RWPE1 (cell line): ENCODE measurements around the gene NAB2.
"Not testable (repeated sequence)": the region's sequence is repeated elsewhere in the genome, so short reads cannot be mapped to it uniquely, and the experiment has no call there.

ENCODE experiments used
- CTCF ChIA-PET: fragments of 350-600 bp; sonication (Branson Sonifier 250); formaldehyde crosslinking; extraction: SDS; loops from one replicate; lab custom pipeline; 2021; lab: Yijun Ruan, JAX
- POLR2A ChIA-PET: fragments of 400-600 bp; formaldehyde crosslinking; extraction: SDS; loops from one replicate; lab custom pipeline; 2020; ENCODE audit warnings: antibody characterized with exemption; ENCODE audit not compliant: low non-redundant PET; lab: Yijun Ruan, JAX
- DNase-seq: peaks from one replicate; pipeline ENCODE4 v3.0.0; 2012; ENCODE audit warnings: low spot score
- H3K27ac ChIP-seq: fragments of 450-650 bp; 2 replicates; pipeline ENCODE4 v1.5.1; 2017
- TF ChIP-seq, protein P1 (sequence below): fragments of 450-650 bp; conservative IDR thresholded peaks from 2 replicates; pipeline ENCODE4 v1.5.1; 2017; ENCODE audit warnings: low read depth, mild to moderate bottlenecking

NAB2 gene

DNA sequence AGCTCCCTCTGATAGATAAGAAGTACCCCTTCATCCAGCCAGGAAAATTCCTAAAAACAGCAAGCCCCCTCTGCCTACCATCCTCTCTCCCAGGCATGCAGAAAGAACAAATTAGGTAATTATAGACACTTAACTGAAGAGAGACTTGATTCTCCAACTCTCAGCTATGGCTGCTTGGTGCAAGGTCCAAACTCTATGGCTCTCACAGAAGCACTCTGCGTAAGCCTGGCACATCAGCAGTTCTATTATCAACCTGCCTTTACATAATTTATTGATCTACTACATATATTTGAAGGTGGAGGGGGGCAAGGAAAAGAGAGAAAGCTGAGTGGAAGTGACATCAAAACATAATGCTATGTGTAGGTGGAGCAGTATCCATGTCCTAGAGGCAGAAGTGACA lies 37.9 kb upstream of the NAB2 start:
- POLR2A ChIA-PET = no interaction called here
- TF ChIP-seq, protein P1, sequence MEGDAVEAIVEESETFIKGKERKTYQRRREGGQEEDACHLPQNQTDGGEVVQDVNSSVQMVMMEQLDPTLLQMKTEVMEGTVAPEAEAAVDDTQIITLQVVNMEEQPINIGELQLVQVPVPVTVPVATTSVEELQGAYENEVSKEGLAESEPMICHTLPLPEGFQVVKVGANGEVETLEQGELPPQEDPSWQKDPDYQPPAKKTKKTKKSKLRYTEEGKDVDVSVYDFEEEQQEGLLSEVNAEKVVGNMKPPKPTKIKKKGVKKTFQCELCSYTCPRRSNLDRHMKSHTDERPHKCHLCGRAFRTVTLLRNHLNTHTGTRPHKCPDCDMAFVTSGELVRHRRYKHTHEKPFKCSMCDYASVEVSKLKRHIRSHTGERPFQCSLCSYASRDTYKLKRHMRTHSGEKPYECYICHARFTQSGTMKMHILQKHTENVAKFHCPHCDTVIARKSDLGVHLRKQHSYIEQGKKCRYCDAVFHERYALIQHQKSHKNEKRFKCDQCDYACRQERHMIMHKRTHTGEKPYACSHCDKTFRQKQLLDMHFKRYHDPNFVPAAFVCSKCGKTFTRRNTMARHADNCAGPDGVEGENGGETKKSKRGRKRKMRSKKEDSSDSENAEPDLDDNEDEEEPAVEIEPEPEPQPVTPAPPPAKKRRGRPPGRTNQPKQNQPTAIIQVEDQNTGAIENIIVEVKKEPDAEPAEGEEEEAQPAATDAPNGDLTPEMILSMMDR = no peak

GRCh38 chr12:57053146-57053545 lies 35.8 kb upstream of the NAB2 start:
- DNase-seq, POLR2A ChIA-PET, H3K27ac ChIP-seq, CTCF ChIA-PET: not testable (repeated sequence)

More for the DNA sequence above, 37.9 kb upstream of the NAB2 start:
- no peak overlapping the region for H3K27ac ChIP-seq
- DNase-seq = no peak
- CTCF ChIA-PET = interaction anchor here (0.6 to 1.1 kb wide), 5 partner anchors 14 to 556 kb away, joined by 3 to 4 read pairs (median 3); no protein-coding TSS in a partner anchor

GRCh38 chr12:57053901-57054300 lies 35.0 kb upstream of the NAB2 start:
- DNase-seq, POLR2A ChIA-PET, CTCF ChIA-PET, H3K27ac ChIP-seq: not testable (repeated sequence)

DNA sequence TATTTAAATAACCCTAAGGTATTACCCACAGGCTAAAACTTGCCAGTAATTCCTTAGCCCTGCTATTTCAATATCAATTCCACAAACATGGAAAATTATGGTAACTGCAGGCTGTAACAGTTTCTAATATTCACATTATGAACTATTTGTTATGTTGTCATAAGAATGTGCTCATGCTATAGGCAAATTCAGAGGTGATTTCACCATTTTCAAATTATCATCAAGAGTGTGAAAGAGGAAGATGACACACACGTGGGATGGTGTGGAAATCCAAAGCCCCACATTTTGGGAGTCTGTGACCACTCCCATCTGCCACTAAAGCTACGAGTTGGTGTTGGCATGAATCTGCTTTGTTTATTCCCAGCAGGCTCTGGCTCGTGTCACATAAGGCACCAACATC lies 33.1 kb upstream of the NAB2 start:
- H3K27ac ChIP-seq = no peak overlapping the region
- ChIA-PET POLR2A (no interaction called here), CTCF (no interaction called here)
- TF ChIP-seq, protein P1 = no peak
- DNase-seq = no peak

DNA sequence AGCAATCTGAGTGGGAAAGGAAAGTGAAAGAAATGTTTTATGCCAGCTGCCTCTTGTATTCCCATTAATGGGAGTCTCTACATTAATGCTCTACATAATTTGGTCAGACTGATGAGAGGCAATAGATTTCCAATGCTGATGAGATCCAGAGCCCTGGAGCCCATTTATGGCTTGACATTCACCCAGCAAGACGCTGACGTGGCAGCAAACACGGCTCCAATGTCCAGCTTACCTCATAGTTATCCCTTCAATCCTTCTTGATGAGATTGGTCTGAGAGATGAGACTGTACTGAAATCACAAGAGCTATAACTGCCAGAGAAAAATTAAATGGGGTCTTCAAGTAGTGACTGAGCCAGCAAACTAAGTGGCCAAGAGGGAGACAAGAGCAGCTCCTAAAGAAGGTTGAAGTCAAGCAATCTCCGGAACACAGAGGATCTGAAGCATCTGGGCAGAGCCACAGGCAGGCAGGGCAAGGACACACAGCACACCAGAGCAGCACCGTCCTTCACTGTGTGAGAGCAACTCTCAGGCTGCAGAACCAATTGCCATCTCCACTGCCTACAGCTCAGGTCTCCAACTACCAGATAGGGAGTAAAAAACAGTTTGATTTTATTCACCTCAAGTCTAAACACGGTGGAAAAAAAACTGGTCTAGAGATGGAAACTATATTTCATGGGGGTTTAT lies 31.7 kb upstream of the NAB2 start:
- POLR2A ChIA-PET = no interaction called here
- DNase-seq = no peak
- CTCF ChIA-PET = no interaction called here
- TF ChIP-seq, protein P1 = no peak
- no peak overlapping the region for H3K27ac ChIP-seq

- ChIA-PET POLR2A (no interaction called here), CTCF (no interaction called here)
- TF ChIP-seq, protein P1 = no peak
- H3K27ac ChIP-seq = no peak overlapping the region
- DNase-seq = no peak
Observed at GRCh38 chr12:57058454-57058853, 30.5 kb upstream of the NAB2 start.

GRCh38 chr12:57063991-57064685 lies 24.8 kb upstream of the NAB2 start:
- H3K27ac ChIP-seq = no peak overlapping the region
- ChIA-PET POLR2A (no interaction called here), CTCF (interaction anchor here (0.7 kb wide), 1 partner anchor 13 kb away, joined by 3 read pairs; no protein-coding TSS in a partner anchor)
- no peak for DNase-seq
- TF ChIP-seq, protein P1 = no peak
